ENCODE data around the gene CHCHD10.

GRCh38 chr22:23752090-23752691, 15.6 kb downstream of the CHCHD10 start:
- TF ChIP-seq ELK1 (IDR thresholded peaks at IDR 0.05; ENCODE audit: low read depth, low read length) (no peak), ATF2 (IDR thresholded peaks at IDR 0.05; ENCODE audit: low read length) (no peak), ZZZ3 (IDR thresholded peaks at IDR 0.05; ENCODE audit: control insufficient read depth, insufficient read length, low read depth) (no peak), EZH2 (IDR thresholded peaks at IDR 0.05; ENCODE audit: borderline replicate concordance, control insufficient read depth, low read depth, low read length) (no peak), HDAC2 (IDR thresholded peaks at IDR 0.05) (no peak), NKRF (conservative IDR thresholded peaks at IDR 0.05) (no peak)

Measured in GM12878 (cell line).